Stimulated activated CD4-positive, alpha-beta T cell treated with anti-CD3 and anti-CD28 coated beads, Interleukin-4, amount 100 ng/mL, for 4 hours (primary cell): Measurements from ENCODE around the gene SH3GL1.

Experiments used
- DNase-seq, 2 experiments: peaks; one replicate each; pipeline ENCODE4 v3.0.0-alpha.2; 2020

SH3GL1 gene

GRCh38 chr19:4313847-4314490 is 86.4 kb downstream of the SH3GL1 start:
- no peak for DNase-seq
